ENCODE data around the gene BLACAT1.

Gene BLACAT1

DNA sequence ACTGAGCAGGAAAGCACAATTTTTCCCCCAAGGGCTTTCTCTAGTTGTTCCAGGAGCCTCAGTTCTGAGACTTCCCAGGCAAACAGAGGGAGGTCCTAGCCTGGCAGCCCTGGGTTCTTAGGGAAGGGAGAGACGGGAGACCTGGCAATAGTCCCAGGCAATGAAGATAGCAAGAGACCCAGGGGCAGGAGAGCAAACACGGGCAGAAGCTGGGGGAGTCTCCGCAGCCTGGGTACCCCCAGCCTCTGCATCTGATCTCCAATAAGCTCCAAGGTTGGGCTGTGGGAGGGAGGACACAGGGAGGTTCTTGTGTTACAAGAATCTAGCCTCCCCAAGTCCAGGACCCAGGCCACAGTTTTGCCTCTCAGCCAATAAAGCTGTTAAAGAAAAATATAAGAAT is 2.4 kb downstream of the BLACAT1 start:
- DNase-seq: no peak

DNA sequence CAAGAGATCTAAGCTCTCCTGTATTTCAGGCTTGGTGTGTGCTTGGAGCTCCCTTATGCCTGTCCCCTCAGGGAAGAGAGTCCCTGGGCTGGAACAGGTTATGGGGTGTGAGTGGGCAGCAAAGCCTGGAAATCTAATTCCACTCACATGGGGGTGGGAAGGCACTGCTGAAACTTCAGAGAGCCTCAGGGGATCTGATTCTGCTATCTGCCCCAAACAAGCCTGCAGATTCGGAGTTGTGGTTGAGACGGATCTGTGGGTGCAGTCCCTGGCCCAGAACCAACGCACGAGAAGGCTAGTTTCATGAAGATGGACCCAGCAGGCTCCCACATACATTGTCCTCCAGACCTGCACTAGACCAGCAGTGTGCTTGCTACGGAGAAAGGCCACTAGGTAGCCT is 2.9 kb downstream of the BLACAT1 start:
- DNase-seq: no peak

DNA sequence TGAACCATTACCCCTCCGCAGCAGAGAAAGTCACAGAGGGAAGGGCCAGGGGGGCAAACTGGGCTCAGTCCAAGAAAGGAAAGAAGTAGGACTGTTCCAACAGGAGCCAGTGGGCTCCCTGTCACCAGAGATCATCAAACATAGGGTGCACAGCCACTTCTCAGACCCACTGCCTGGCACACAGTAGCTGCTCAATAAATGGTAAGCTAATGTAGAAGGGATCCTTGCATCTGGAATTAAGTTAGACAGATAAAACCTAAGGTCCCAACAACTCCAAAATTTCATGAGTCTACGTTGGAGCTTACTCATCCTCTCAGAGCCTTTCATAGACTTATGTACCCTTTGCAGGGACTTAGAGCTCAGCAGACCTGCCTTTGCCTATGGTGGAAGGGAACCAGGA is 3.5 kb downstream of the BLACAT1 start:
- DNase-seq: no peak

DNA sequence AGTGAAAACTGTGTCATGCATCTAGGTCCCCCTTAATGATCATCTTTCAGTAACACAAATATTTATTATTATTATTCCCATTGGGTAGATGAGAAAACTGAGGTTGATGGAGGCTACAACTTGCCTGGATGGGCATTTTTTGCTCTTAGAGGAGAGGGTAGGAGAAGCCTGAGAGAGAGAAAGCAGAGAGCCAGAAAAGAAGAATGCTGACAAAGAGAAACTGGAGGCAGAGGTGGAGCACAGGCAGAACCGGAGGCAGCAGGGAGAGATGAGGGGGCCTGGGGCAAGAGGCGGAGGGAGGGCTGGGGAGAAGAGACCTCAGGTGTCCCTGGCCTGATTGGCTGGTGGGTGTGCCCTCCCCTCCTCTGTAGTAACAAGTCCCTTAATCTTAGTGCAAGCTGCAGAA is 4.1 kb downstream of the BLACAT1 start:
- no peak for DNase-seq

DNA sequence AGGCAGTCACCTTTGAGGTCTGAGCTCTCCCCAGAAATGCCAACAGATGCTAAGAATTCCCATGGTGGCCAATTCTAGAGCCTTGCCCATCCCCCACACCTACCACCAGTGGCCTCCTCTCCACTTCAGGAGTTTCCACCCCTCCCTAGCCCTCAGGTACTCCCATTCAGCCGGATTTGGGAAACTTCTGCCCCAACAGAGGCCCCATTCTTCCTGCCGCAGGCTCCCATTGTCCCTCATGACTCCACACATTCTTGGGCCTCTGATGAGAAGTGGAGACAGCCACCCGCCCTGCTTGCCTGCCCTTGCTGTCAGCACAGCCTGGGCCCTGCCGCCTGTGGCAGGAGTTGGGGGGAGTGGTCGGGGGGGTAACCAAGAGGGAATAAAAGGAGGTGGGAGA is 4.6 kb downstream of the BLACAT1 start:
- no peak for DNase-seq

DNA sequence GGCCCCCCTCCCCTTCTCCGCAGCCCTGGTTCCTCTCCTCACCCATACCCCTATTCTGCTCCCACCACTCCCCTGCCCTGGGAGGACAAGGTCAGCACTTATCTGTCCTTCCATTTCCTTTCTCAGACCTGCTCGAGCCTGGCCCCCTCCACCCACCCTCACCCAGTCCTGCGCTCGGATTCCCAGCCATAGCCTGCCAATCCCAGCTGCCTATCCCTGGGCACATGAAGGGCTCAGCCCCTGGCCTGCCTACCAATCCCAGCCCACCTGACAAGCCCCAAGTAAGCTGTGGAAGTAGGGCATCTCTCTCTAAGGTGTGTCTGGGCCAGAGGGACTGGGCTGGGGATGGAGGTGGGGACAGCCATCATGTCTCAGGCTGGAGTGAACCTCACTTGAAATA is 5.4 kb downstream of the BLACAT1 start:
- DNase-seq: no peak

DNA sequence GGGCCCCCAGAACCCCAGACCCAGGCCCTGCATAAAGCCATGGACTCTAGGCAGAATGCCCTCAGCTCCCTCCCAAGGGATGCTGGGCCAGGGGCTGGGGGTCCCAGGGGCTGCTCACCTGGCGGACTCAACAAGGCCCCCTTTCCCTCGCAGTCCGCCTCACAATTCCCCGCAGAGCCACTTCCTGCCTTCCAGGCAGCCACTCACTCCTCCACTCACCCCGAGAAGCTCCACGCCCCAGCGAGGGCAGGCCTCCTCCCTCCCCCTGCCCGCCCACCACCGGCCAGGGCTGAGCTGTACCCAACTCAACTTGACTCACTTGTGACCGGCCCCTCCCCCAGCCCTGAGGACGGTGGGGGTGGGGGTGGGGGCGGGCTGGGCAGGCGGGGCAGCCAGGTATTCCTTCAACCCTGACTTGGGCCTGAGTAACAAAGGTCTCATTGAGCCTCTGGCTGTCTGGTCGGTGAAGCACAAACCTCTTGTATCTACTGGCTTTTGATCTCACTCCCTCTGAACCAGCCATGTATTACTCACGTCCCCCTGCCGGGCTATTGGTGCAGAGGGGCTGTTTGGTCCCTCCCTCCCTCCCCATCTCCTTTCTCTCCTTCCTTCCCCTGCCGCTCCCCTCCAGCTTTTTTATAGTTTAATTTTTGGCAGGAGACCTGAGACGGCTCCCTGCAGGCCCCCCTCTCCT is 5.9 kb downstream of the BLACAT1 start:
- DNase-seq: peak; percentile 56

DNA sequence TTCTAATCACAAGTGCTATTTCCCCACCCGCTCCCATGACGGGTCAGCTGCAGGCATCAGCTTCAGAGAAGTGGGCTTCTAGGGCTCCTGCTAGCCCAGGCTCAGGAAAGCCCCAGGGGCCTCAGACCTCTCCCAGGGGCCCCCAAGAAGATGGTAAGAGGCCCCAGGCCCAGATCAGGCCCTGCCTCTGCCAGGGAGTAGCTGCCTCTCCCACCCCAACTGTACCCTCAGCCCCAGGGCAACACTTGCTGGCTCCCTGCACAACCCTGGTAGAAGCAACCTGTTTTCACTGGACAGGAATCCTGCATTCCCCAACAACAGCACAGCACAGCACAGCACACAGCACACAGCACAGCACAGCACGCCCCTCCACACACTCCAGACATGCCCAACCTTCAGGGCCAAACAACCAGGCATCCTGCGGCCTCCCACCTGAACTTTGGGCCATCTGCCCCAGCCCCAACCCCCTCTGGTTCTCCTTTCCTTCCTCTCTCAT is 6.5 kb downstream of the BLACAT1 start:
- no peak for DNase-seq

DNA sequence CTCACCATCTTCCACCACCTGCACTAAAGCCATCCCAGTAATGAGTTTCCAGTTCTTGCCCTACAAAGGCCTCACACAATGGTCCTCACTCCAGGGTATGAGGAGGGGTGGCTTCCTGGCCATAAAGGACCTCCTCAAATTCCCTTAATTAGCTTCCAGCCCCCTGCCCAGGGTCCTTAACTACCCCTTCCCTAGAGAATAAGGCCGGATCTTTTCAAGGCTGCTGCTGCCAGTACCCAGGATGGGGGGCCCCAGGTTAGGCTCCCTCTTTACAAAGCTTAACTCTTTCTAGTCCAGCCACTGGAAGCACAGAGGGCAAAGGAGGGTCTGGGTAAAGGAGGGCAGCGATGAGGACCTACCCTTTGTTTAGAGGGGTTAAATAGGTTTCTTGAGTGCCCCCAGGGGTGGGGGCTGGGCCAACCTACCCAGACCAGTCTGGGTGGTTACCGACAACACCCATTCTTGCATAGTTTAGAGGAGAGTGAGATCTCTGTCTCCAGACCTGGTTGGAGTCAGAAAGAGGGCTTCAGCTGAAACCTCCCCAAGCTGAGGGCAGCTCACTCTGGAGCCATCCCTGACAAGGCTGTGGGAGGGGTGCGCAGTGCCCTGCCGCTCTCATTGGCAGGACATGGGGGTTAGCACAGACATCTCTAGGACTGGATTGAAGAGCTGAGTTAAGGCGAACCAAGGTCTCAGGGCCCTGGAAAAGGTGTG is 7.1 kb downstream of the BLACAT1 start:
- DNase-seq: no peak

DNA sequence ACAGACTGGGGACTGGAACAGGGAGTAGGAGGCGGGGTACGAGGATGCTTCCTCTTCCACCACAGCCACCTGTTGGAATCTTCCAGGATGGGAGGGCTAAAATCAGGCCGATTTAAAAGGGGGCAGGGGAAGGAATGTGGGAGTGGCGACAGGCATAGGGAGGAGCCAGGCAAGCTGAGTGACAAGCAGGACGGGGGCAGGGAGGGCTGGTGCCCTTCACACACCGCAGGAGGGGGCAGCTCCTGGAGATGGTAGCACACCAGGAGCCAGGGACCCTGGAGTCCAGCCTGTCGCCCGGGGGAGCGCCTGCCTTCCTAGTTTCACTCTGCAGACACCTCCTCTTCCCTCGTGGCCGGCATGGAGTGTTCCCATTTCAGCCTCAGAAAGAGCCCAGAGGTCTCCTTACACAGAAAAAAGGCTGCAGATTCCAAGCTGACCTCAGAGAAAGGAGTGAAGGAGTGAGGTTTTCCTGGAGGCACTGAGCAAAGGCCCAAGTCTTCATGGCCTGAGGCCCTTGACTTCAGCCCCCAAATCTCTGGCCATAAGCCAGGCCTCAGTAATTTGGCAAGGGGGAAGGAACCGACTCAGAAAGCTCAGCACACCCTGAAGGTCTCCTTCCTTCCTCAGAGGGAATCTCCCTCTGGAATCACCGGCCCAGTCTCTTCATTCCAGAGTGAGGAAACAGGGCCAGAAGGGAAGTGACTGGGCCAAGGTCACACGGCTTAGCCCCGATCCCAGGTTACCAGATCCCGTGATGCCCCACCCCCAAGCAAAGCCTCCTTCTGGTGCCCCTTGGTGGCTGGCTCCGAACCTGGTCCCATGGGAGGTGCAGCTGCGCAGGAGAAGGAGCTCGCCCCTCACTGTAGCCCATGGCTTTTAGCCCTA is 8.1 kb downstream of the BLACAT1 start:
- no peak for DNase-seq

DNA sequence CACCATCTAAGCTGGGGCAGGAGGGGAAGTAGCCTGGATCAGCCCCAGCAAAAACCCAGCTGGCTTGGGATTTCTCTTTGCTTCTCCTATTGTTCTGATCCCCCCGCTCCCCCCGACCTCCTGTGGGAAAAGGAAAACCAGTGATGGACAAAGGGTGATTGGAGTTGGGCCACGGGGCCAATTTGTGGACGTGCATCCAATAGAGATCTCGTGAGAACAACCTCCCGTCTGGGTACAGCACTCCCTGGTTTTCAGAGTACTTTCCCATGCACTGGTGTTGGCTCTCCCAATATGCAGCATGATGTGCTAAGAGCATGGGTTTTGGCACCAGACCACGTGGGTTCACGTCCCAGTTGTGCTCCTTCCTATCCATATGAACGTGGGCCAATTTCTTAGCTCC is 9.0 kb downstream of the BLACAT1 start:
- DNase-seq: no peak

DNA sequence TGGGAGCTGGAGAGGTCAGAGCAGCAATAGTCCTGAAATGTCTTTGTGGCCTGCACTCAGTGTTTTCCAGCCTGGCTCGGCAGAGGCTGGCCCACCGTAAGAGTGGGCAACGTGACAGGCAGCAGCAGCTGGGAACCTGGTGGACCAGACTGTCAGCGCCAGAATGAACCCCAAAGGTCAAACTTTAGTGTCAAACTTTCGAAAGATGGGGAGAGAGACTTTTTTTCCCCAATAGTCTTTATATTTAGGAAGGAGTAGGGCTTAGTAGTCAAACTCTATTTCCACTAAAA is 10.3 kb downstream of the BLACAT1 start:
- DNase-seq: no peak

DNA sequence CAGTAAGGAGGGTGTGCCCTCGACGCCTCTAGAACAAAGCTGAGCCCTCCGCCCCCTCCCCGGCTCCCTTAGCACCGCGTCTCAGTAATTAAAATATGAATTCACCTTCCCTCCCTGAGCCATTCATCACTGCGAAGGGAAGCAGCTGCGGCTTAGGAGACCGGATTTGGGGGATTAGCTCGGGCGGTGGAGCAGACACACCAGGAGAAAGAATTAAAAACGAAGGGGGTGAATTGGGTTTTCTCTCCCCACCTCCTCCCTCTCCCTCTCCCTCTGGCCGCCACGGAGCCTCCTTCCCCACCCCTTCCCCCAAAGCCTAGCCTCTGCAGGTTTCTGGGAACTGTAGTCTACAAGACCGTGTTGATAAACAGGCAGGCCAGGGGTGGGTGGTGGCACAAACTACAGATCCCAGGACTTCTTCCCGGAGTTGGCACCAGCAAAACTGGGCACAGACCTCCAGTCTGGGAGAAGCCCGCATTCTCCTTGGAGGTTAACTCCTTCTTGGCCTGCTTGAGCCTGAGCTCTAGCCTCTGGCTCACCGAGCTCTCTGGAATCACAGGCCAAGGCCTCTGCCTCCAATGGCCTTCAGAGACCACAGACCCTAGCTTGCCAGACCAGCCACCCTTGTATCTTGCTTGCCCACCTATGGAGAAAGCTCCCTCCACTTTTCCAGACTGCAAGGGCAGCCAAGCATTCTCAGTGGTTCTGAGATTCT is 10.8 kb downstream of the BLACAT1 start:
- peak; percentile 57 for DNase-seq

DNA sequence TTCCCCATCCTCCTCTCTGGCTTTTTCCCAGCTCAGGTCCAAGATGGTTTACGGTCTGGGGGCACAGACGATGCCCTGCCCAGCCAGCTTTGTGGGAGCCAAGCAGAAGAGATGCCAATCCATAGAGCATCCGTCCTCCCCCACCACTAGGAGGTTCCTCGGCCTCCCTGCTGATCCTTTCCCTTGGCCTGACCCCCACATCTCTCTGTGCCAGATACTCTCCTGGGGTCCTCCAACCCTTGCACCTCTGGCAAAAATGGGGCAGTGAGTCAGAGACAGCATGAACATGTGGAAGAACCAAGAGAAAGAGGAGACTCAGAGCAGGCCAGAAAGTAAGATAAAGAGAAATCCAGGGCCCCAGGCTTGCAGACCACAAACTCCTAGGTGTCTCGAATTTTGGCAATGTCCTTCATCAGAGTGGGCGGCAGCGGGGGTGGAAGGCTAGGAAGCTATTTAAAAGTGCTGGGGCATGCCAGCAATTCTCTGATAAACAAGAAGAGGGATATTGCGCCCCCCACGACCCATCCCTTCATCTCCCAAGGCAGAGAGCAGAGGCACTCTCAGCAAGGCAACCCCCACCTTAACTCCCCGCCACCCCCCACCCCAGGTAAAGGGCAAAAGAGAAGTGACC is 11.4 kb downstream of the BLACAT1 start:
- DNase-seq: no peak

DNA sequence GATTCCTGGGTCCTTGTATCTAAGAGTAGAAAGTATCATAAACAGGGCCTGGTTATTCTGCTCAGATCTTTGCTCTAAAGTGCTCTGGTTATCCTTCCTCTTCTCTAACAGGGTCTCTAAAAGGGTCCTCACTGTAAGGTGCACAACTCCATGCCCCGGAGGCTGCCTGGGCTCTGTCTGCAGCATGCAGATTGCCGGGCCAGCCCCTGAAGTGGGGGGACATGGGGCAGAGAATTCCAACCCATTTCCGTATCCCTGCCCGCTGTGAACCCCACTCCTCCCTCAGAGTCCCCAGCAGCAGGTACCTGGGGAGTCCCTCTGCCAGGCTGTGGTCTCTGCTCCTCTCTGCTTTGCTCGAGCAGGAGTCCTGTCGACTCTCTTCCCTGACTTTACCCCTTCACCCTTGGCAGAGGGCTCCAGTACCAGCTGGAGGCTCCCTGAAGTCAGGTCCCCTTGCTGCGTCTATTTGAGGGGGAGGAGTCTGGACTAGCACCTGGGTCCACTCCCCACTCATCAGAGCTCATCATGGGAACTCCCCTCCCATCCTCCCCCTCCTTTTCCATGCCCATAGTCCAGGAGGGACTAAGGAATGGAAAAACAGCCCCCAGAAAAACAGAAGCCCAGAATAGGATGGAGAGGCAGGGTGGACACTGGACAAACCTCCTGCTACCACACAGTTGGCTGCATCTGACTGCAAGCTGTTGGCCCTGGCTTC is 12.1 kb downstream of the BLACAT1 start:
- DNase-seq: no peak

DNA sequence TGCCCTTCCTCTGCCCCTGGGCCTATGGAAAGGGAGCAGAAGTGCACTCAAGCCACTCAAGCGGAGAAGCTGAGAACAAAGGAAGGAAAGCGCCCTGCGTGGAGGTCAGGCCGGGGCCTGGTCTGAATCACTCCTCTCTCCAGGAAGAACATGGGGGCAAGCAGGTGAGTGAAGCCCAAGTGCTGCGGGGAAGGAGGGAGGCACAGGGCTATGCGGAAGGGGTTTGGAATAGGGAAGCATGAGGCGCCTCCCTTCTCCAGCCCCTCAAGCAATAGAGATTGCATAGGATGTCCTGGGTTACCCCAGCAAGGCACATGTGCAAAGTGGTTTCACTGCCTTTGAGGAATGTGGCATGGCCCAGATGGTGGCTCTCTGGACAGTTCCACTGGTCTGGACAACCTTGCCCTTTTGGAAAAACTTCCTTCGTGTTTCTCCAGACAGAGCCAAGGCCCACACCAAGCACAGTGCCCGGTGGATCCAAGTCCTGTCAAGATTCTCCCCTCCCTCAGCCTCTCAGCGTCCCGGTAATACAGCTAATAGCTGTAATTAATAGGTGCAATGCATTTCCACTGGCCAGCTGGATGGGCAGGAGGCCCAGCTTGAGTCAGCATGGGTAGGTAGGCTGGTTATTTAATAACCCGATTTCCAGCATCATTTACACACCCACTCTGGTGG is 13.7 kb downstream of the BLACAT1 start:
- DNase-seq: no peak

DNA sequence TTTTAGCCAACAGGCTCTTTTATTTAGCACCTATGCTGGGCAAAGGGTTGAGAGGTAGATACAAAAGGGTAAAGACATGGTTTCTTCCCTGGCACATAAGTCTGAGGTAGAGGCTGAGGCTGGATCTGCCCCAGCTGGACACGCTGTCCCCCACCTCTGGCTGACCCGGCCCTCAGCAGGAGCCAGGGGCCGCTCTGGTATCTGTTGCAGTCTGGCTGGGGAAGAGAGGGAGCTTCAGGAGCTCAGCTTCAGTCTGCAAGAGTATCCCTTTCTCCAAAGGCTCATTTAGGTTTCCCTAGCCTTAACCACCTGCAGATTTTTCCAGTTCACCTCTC is 14.2 kb downstream of the BLACAT1 start:
- DNase-seq: no peak

DNA sequence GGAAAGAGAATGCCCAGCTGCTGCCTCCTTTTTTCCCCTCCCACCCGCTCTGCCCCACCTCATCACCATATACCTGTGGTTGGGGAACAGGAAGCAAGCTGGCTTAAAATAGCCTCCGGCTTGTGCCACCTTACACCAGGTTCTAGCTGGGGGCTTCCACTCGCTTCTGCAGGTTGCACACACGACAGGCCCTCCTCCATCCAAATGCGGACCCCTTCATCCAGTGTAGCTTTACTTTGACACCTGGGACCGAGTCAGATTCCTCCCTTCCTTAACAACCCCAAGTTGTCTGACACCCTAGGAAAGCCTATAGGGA is 14.6 kb downstream of the BLACAT1 start:
- no peak for DNase-seq

DNA sequence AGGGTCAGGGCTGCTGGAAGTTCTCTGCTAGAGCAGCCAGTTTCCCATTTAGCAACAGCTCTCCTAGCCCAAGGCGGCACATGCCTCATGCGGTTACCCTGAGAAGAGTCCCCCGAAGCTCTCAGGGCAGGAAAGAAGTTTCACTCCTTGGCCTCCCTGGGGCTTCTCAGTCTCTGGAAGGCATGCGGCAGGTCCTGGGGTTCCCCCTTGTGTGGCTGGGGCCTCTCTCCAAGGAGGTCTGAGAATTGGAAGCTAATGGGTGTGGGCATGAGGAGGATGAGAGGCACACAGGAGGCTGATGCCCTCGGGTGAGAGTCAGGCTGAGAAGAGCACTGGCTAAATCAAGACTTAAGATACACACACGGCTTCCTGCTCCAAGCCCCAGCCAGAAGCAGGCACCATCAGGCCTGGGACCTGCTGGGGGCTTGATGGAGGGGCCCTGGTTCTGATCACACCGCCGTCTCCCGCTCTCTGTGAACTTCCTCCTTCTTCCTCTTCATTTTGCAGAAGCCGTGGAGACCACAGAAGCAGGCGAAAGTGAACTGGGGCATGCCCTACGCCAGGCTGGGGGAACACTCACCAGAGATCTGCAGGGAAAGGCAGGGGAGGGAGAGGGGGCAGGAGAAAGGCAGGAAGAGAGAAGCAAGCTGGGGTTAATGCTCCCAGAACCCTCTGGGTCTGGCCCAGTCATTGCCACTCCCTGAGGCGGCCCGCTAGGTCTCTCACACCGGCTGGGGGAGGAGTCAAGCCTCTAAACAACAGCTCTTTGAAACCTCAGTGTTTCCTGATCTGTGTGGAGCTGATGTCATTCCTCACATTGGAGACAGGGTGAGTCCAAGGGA is 15.1 kb downstream of the BLACAT1 start:
- DNase-seq: peak; percentile 53

DNA sequence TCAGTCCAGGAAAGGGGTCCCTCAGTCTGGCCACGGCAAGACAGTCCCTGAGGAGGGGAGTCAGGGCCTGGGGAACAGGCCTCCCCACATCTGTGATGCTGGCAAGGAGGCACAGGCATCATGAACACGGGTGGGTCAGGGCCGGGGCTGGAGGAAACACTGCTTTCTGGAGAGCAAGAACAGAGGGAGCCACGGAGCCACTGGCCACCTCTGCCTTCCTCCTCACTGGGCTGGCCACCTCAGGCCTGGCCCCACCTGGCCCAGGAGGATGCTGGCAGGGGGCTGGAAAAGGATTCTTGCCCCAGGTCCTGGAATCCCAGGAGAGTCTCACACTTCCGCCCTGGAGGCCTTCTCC is 15.7 kb downstream of the BLACAT1 start:
- DNase-seq: no peak

All from fibroblast of skin of right quadriceps (primary cell).